Progenitor cell of endocrine pancreas (in vitro differentiated cells): ENCODE measurements around the gene BEX3. TPM values are rescaled to one million over a fixed set of nuclear protein-coding genes. Genes with fewer than 3 reads are reported as not detected.

ENCODE experiments used
- DNase-seq: peaks from one replicate; pipeline ENCODE4 v3.0.0; 2021; ENCODE audit warnings: low spot score; ENCODE audit not compliant: unreplicated experiment
- H3K27ac Mint-ChIP-seq: 2 replicates; pipeline ENCODE4 v1.8.0; 2021; ENCODE audit warnings: mild to moderate bottlenecking, moderate library complexity, mixed read lengths
- H3K27me3 Mint-ChIP-seq: 2 replicates; pipeline ENCODE4 v1.8.0; 2021; ENCODE audit warnings: mixed read lengths
- H3K36me3 Mint-ChIP-seq: 2 replicates; pipeline ENCODE4 v1.8.0; 2022; ENCODE audit warnings: mixed read lengths; ENCODE audit not compliant: insufficient read depth
- H3K4me1 Mint-ChIP-seq: 2 replicates; pipeline ENCODE4 v1.8.0; 2021; ENCODE audit warnings: low read depth, mixed read lengths
- H3K4me3 Mint-ChIP-seq: 2 replicates; pipeline ENCODE4 v1.8.0; 2021; ENCODE audit warnings: low read depth, mild to moderate bottlenecking, moderate library complexity, mixed read lengths
- H3K9me3 Mint-ChIP-seq: 2 replicates; pipeline ENCODE4 v1.8.0; 2021; ENCODE audit warnings: low read depth, mixed read lengths
- long read RNA-seq: library from polyadenylated mRNA; unstranded; transcript quantifications from one replicate; pipeline ENCODE4 v2.0.0, GENCODE V29; 2020
- total RNA-seq: library from RNA; stranded (reverse); gene quantifications from 2 replicates; pipeline ENCODE4 v1.2.1, GENCODE V29; 2021
- TF ChIP-seq, protein P1 (sequence below): fragments of 200-600 bp; sonication (generic); IDR thresholded peaks from one replicate; pipeline ENCODE4 v1.5.0; 2021; ENCODE audit warnings: antibody characterized with exemption, mild to moderate bottlenecking; ENCODE audit not compliant: unreplicated experiment

Gene BEX3
- 408 and 425 TPM in 2 replicates for total RNA-seq
- long read RNA-seq, transcript BEX3-201 (3 exons, 921 nt): major isoform, 96 of 124 reads
- long read RNA-seq, transcript BEX3-204 (3 exons, 913 nt): minor isoform, 16 of 124 reads
- long read RNA-seq, partial matches to known transcripts: 0 of 124 reads
- long read RNA-seq, other reads (novel, unspliced or antisense): 8 of 124 reads

DNA sequence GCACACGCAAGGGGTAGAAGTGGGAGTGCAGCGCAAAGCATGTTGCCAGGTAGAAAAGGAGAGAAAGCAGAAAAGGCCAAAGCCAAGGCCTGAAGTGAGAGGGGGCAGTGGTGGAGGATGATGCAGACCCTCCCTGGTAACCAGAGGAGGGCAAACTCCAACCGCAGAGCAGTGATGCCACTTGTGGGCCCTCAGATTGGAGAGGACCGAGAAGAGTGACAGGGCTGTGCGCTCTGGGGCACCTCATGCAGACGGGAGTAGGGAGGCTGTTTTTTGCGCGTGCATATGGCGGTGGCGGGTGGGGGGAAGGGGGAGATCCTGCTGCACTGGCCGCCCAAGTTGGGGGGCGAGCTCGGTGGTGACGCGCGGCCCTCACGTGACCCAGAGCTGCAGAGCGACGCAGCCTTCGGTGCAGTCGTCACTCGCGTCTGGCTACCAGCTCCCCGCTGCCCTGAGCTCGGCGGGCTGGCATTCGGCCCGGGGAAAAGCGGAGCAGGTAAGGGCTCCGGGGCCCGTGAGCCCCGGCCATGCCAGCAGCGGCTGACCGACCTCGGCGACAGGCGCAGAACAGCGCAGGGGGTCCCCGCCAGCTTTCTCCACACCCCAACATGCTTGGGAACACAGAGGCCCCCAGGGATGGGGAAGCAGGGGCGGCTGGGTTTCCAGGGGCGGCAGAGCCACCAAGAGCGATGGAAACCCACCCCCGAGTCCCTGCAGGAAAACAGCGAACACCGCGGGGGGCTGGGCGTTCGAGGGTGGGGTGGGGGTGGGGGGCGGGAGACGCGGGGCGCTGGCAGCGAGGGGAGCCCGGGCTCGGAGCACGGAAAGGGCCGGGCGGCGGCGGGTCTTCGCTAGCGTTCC is at the start of gene BEX3:
BEX3 (plus strand) TSS at position 421 of the 861 bp plus-strand sequence. CDS start 984 bp downstream, outside the sequence.
- H3K4me1 Mint-ChIP-seq: peaks cover 19% of the 10 kb centered on the region
- DNase-seq: peak; percentile 59
- TF ChIP-seq, protein P1, sequence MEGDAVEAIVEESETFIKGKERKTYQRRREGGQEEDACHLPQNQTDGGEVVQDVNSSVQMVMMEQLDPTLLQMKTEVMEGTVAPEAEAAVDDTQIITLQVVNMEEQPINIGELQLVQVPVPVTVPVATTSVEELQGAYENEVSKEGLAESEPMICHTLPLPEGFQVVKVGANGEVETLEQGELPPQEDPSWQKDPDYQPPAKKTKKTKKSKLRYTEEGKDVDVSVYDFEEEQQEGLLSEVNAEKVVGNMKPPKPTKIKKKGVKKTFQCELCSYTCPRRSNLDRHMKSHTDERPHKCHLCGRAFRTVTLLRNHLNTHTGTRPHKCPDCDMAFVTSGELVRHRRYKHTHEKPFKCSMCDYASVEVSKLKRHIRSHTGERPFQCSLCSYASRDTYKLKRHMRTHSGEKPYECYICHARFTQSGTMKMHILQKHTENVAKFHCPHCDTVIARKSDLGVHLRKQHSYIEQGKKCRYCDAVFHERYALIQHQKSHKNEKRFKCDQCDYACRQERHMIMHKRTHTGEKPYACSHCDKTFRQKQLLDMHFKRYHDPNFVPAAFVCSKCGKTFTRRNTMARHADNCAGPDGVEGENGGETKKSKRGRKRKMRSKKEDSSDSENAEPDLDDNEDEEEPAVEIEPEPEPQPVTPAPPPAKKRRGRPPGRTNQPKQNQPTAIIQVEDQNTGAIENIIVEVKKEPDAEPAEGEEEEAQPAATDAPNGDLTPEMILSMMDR: no peak
- H3K27ac Mint-ChIP-seq: peak within 1 kb of the TSS; percentile 99
- H3K4me3 Mint-ChIP-seq: peak within 1 kb of the TSS; percentile 90
- H3K36me3 Mint-ChIP-seq: peaks cover 8% of the 10 kb centered on the region
- no peaks in the 10 kb centered on the region for H3K9me3 Mint-ChIP-seq
- no peaks in the 10 kb centered on the region for H3K27me3 Mint-ChIP-seq

- peak within 1 kb of the TSS; percentile 51 for H3K27ac Mint-ChIP-seq
- peaks cover 23% of the 10 kb centered on the region for H3K27me3 Mint-ChIP-seq
- peaks cover 11% of the 10 kb centered on the region for H3K9me3 Mint-ChIP-seq
- H3K4me1 Mint-ChIP-seq: peaks cover 5% of the 10 kb centered on the region
- no peak for DNase-seq
- peak within 1 kb of the TSS; percentile 49 for H3K4me3 Mint-ChIP-seq
- TF ChIP-seq, protein P1: no peak
- no peaks in the 10 kb centered on the region for H3K36me3 Mint-ChIP-seq
Observed at GRCh38 chrX:103329991-103330390, 46.3 kb upstream of the BEX3 start, which contains the start of gene TCEAL7. TCEAL7 (plus strand) TSS chrX:103330239; CDS start chrX:103331404, 1,165 bp downstream.

DNA sequence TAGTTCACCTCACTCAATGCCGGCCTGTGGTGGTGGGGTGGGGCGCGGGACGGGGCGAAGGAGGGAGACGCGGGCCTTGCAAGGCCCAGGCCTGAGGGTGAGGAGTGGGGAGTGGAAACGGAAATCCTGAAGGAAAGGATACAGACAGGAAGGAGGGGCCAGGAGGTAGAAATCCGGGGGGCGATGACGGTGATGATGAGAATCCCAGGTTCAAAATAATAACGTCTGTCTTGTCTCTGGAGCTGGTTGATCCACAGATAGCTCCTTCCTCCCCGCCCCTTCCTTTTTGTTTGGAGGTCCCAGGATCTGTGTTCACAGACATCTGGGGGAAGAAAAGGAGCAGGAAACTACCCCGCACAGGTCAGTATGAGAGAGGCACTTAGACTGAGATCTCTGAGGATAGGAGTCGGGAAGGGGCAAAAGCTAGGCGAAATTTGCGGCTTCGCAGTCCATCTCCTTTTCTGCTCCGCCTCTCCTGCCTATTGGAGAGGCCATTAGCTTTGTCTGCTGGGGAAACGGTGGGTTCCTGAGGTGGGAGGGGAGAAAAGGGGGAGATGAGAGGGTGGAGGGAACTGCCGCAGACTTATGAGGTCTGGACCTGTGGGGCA is 45.6 kb upstream of the BEX3 start:
- no peak for DNase-seq
- TF ChIP-seq, protein P1: no peak
- Mint-ChIP-seq H3K9me3 (peaks cover 11% of the 10 kb centered on the region), H3K27ac (peak overlapping the region; percentile 51), H3K36me3 (no peaks in the 10 kb centered on the region), H3K27me3 (peaks cover 23% of the 10 kb centered on the region), H3K4me1 (peaks cover 5% of the 10 kb centered on the region), H3K4me3 (peak overlapping the region; percentile 49)

DNA sequence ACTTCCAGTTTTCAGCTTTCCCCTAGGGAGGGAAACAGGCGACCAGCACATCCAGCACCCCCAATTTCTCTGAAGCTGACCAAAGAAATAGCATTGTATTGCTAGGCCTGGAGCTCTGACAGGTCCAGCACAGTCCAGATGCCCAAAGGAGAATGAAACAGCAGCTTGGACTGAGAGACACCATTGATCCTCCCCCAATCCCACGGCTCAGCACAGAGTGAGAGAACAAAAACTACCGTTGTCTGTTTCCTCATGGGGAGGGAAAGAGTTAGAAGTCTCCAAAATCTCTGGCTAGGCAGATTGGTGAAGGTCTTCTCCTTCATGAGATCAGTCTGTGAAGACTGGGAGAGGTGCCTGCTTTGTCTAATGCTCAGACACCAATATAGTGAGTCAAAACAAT is 37.7 kb upstream of the BEX3 start:
- Mint-ChIP-seq H3K36me3 (no peaks in the 10 kb centered on the region), H3K27ac (no peak overlapping the region), H3K9me3 (peaks cover 3% of the 10 kb centered on the region), H3K4me3 (no peak overlapping the region), H3K4me1 (peaks cover 5% of the 10 kb centered on the region), H3K27me3 (peaks cover 3% of the 10 kb centered on the region)
- DNase-seq: no peak
- TF ChIP-seq, protein P1: no peak

GRCh38 chrX:103343105-103343504 is 33.2 kb upstream of the BEX3 start:
- Mint-ChIP-seq H3K4me3 (no peak overlapping the region), H3K27ac (no peak overlapping the region), H3K9me3 (no peaks in the 10 kb centered on the region), H3K27me3 (peaks cover 2% of the 10 kb centered on the region), H3K36me3 (no peaks in the 10 kb centered on the region), H3K4me1 (no peaks in the 10 kb centered on the region)
- DNase-seq: no peak
- TF ChIP-seq, protein P1: peak; percentile 72
